Calu3 (cell line): ENCODE data around the gene SH2D6. TPM values are rescaled to one million over a fixed set of nuclear protein-coding genes. Genes with fewer than 3 reads are reported as not detected.
"Not testable (repeated sequence)": the region's sequence is repeated elsewhere in the genome, so short reads cannot be mapped to it uniquely, and the experiment has no call there.

ENCODE experiments used
- BruUV-seq: library from RNA; stranded (reverse); fragments of 400-500 nt; replicated peaks from 2 replicates; lab custom pipeline; 2021; lab: Mats Ljungman, UMichigan
- CTCF ChIA-PET: fragments of 300-600 bp; sonication (Branson Sonifier 250); formaldehyde crosslinking; loops from one replicate; lab custom pipeline; 2022; ENCODE audit warnings: antibody characterized with exemption; lab: Charles Lee
- DNase-seq: peaks from one replicate; pipeline ENCODE4 v3.0.0; 2022
- H3K27ac Mint-ChIP-seq: one replicate; pipeline ENCODE4 v1.8.0; 2022; ENCODE audit warnings: mixed read lengths; ENCODE audit not compliant: unreplicated experiment
- H3K27me3 Mint-ChIP-seq: one replicate; pipeline ENCODE4 v1.8.0; 2022; ENCODE audit warnings: mixed read lengths; ENCODE audit not compliant: unreplicated experiment
- H3K36me3 Mint-ChIP-seq: one replicate; pipeline ENCODE4 v1.8.0; 2022; ENCODE audit warnings: mild to moderate bottlenecking, moderate library complexity, mixed read lengths; ENCODE audit not compliant: insufficient read depth, unreplicated experiment
- H3K4me1 Mint-ChIP-seq: one replicate; pipeline ENCODE4 v1.8.0; 2022; ENCODE audit warnings: mild to moderate bottlenecking, low read depth, mixed read lengths; ENCODE audit not compliant: unreplicated experiment
- H3K4me3 Mint-ChIP-seq: one replicate; pipeline ENCODE4 v1.8.0; 2022; ENCODE audit warnings: mild to moderate bottlenecking, low read depth, moderate library complexity, mixed read lengths; ENCODE audit not compliant: unreplicated experiment
- H3K9me3 Mint-ChIP-seq: one replicate; pipeline ENCODE4 v1.8.0; 2022; ENCODE audit warnings: low read depth, mixed read lengths; ENCODE audit not compliant: unreplicated experiment
- intact Hi-C: fragments of 100-400 bp; cut with micrococcal nuclease; formaldehyde crosslinking; loops from one replicate; pipeline ENCODE4 v1.10.0; 2022; ENCODE audit not compliant: unreplicated experiment
- total RNA-seq: library from RNA; stranded (reverse); gene quantifications from 2 replicates; pipeline ENCODE4 v1.2.3, GENCODE V29; 2022
- TF ChIP-seq, protein P1 (sequence below): fragments of 200-600 bp; IDR thresholded peaks from one replicate; pipeline ENCODE4 v1.8.0; 2022; ENCODE audit warnings: antibody characterized with exemption; ENCODE audit not compliant: unreplicated experiment

SH2D6 gene
- total RNA-seq, 1 experiment from 2014 or later: 1.8 TPM

DNA sequence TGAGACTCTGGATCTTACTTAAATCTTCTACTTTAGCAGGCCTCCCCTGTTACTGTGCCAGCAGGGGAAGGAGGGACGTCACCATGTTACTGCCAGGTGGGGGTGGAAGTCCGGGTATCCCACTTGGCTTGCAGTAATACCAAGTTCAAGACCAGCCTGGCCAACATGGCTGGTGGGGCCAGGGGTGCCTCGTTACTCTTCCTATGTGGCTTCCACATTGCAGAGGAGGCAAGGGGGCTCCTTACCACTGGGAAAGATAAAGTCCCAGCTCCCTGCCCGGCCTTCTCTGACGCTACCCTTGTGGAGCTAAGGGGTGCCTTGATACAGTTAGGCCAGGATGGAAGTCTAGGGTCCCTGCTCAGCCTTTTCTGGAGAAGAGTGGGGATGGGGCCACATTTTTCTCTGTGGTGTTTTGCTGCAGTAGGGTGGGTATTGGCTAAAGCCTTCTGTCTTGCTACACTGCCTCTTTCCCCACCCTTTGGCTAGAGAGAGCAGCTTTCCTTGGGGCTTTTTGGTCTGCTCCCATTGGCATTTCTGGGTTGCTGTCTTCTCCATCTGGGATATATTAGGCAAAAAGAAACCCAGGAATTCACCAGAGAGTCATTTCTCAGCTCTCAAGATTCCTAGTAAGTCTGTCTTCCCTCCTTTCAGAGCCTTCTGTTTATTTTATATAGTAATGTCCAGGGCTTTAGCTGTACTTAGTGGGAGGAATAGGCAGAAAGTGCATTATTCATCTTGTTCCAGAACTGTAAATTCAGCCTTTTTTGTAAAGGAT is 42.0 kb upstream of the SH2D6 start:
- CTCF ChIA-PET: no interaction called here
- TF ChIP-seq, protein P1, sequence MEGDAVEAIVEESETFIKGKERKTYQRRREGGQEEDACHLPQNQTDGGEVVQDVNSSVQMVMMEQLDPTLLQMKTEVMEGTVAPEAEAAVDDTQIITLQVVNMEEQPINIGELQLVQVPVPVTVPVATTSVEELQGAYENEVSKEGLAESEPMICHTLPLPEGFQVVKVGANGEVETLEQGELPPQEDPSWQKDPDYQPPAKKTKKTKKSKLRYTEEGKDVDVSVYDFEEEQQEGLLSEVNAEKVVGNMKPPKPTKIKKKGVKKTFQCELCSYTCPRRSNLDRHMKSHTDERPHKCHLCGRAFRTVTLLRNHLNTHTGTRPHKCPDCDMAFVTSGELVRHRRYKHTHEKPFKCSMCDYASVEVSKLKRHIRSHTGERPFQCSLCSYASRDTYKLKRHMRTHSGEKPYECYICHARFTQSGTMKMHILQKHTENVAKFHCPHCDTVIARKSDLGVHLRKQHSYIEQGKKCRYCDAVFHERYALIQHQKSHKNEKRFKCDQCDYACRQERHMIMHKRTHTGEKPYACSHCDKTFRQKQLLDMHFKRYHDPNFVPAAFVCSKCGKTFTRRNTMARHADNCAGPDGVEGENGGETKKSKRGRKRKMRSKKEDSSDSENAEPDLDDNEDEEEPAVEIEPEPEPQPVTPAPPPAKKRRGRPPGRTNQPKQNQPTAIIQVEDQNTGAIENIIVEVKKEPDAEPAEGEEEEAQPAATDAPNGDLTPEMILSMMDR: no peak
- Mint-ChIP-seq H3K4me3 (no peak overlapping the region), H3K4me1 (no peaks in the 10 kb centered on the region), H3K27ac (no peak overlapping the region), H3K27me3 (no peaks in the 10 kb centered on the region), H3K9me3 (no peaks in the 10 kb centered on the region), H3K36me3 (no peaks in the 10 kb centered on the region)
- no TSS peak for BruUV-seq
- no peak for DNase-seq
- intact Hi-C loops: no loop called here

DNA sequence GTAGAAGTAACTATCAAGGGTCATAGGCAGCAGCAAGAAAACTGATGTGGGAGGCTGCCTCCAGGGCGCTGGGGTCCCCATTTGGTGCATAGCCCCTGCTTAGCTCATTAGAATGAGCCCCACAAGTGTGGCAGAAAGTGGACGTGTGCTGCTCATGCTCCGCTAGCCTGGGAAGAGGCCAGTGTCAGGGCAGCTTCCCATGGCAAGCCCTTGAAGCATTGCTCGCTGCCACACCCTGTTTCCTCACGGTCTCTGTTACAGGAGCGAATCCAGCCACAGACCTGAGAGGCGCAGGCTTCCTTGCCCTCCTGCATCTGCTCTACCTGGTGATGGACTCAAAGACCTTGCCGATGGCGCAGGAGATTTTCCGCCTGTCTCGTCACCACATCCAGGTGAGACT is 41.4 kb upstream of the SH2D6 start:
- no peak overlapping the region for H3K27ac Mint-ChIP-seq
- BruUV-seq: no TSS peak
- no peak overlapping the region for H3K4me3 Mint-ChIP-seq
- no peak for DNase-seq
- H3K36me3 Mint-ChIP-seq: no peaks in the 10 kb centered on the region
- H3K4me1 Mint-ChIP-seq: no peaks in the 10 kb centered on the region
- TF ChIP-seq, protein P1: no peak
- intact Hi-C loops: no loop called here
- no peaks in the 10 kb centered on the region for H3K27me3 Mint-ChIP-seq
- CTCF ChIA-PET: no interaction called here
- no peaks in the 10 kb centered on the region for H3K9me3 Mint-ChIP-seq

DNA sequence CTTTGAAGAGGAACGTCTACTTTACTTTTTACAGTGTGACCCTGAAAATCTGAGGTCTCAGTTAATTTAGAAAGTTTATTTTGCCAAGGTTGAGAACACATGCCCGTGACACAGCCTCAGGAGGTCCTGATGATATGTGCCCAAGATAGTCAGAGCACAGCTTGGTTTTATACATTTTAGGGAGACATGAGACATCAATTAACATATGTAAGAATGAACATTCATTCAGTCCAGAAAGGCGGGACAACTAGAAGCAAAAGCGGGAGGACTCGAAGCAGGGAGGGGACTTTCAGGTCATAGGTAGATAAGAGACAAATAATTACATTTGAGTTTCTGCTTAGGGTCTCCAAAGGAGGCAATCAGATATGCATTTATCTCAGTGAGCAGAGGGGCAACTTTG is 40.3 kb upstream of the SH2D6 start:
- Mint-ChIP-seq H3K27me3 (no peaks in the 10 kb centered on the region), H3K9me3 (no peaks in the 10 kb centered on the region), H3K4me1 (no peaks in the 10 kb centered on the region), H3K4me3 (no peak overlapping the region), H3K36me3 (no peaks in the 10 kb centered on the region), H3K27ac (no peak overlapping the region)
- DNase-seq: no peak
- no TSS peak for BruUV-seq
- intact Hi-C loops: no loop called here
- CTCF ChIA-PET: no interaction called here
- TF ChIP-seq, protein P1: no peak

DNA sequence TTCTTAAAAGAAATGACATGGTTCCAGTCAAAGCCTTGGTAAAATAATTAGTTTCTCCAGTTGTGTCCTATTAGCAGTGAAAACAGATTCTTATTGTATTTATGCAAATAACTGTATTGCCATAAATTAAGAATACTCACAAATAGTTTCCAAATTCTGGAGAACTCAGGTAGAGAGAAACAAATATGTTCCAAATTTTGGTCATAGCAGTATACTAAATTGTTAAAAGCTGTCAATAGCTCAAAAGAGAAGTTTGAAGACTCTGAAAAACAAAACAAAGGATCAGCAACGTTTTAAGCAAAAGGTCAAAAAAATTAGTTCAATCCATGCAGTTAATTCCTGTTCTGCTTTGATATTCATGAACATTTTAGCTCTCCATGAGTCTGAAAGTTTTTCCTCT is 38.5 kb upstream of the SH2D6 start:
- TF ChIP-seq, protein P1: no peak
- no peaks in the 10 kb centered on the region for H3K9me3 Mint-ChIP-seq
- CTCF ChIA-PET: no interaction called here
- BruUV-seq: no TSS peak
- H3K4me1 Mint-ChIP-seq: no peaks in the 10 kb centered on the region
- H3K27me3 Mint-ChIP-seq: no peaks in the 10 kb centered on the region
- H3K27ac Mint-ChIP-seq: no peak overlapping the region
- peaks cover 7% of the 10 kb centered on the region for H3K36me3 Mint-ChIP-seq
- no peak overlapping the region for H3K4me3 Mint-ChIP-seq
- no peak for DNase-seq
- intact Hi-C loops: no loop called here

DNA sequence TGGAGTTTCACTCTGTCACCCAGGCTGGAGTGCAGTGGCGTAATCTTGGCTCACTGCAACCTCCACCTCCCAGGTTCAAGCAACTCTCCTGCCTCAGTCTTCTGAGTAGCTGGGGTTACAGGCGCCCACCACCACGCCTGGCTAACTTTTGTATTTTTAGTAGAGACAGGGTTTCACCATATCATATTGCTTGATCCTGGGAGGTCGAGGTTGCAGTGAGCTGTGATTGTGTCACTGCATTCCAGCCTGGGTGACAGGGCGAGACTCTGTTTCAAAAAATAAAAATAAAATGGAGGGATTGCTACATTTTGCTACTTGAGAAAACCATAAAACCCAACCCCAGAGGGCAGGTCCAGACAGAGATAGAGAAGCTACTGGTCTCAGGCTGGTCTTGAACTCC is 35.4 kb upstream of the SH2D6 start:
- H3K27me3 Mint-ChIP-seq, intact Hi-C loops, H3K4me1 Mint-ChIP-seq, BruUV-seq, H3K9me3 Mint-ChIP-seq, H3K4me3 Mint-ChIP-seq, H3K36me3 Mint-ChIP-seq, DNase-seq, H3K27ac Mint-ChIP-seq: not testable (repeated sequence)
- CTCF ChIA-PET: interaction anchor here (0.6 to 0.9 kb wide), 2 partner anchors 31 to 1392 kb away, joined by 3 read pairs; no protein-coding TSS in a partner anchor
